GM12892 (cell line): ENCODE data around the gene METAP2.
"Not testable (repeated sequence)": the region's sequence is repeated elsewhere in the genome, so short reads cannot be mapped to it uniquely, and the experiment has no call there.

ENCODE experiments used
- POLR2A ChIP-seq: IDR thresholded peaks from 2 replicates; pipeline ENCODE4 v1.6.1; 2011; ENCODE audit warnings: low read depth, low read length, control low read depth
- POLR2AphosphoS5 ChIP-seq: IDR thresholded peaks from 2 replicates; pipeline ENCODE4 v1.6.1; 2011; ENCODE audit warnings: low read depth, low read length, control low read depth
- TAF1 ChIP-seq: IDR thresholded peaks from 2 replicates; pipeline ENCODE4 v1.6.1; 2011; ENCODE audit warnings: low read depth, mild to moderate bottlenecking, control low read depth, low read length, borderline replicate concordance

GRCh38 chr12:95445099-95445498, 28.9 kb upstream of the METAP2 start:
- TF ChIP-seq POLR2AphosphoS5, TAF1, POLR2A: not testable (repeated sequence)
